CD4-positive, CD25-positive, alpha-beta regulatory T cell (primary cell): ENCODE data around the gene TIMM44. TPM values are rescaled to one million over a fixed set of nuclear protein-coding genes. Genes with fewer than 3 reads are reported as not detected.
"Not testable (repeated sequence)": the region's sequence is repeated elsewhere in the genome, so short reads cannot be mapped to it uniquely, and the experiment has no call there.

Experiments
- ATAC-seq, 2 donors: fragments of 150-1000 bp; cut with Tn5 transposase; one replicate each; pipeline ENCODE4 v1.10.0; 2021; ENCODE audit warnings: low read depth in 2 of 2, moderate number of reproducible peaks in 2 of 2, moderate library complexity in 1 of 2
- DNase-seq, 3 donors: peaks; one replicate each; pipeline versions ENCODE4 v3.0.0 to v3.0.0-alpha.2; 2012 to 2022; ENCODE audit warnings: mixed read lengths in 1 of 3
- H3K27ac ChIP-seq: one replicate; pipeline ENCODE4 v1.7.0; 2013; ENCODE audit warnings: mild to moderate bottlenecking, low read length; ENCODE audit not compliant: insufficient read depth, poor library complexity, severe bottlenecking
- H3K27me3 ChIP-seq: one replicate; pipeline ENCODE4 v1.7.0; 2013; ENCODE audit warnings: low read length; ENCODE audit not compliant: control insufficient read depth, insufficient read depth
- H3K36me3 ChIP-seq: one replicate; pipeline ENCODE4 v1.7.0; 2013; ENCODE audit warnings: mild to moderate bottlenecking, low read length, moderate library complexity; ENCODE audit not compliant: control insufficient read depth, insufficient read depth
- H3K4me1 ChIP-seq: 2 replicates; pipeline ENCODE4 v1.7.0; 2013; ENCODE audit warnings: mild to moderate bottlenecking, low read length; ENCODE audit not compliant: insufficient read depth, control insufficient read depth, poor library complexity, severe bottlenecking
- H3K4me3 ChIP-seq: one replicate; pipeline ENCODE4 v1.7.0; 2013; ENCODE audit warnings: low read depth, mild to moderate bottlenecking, low read length, moderate library complexity
- H3K9me3 ChIP-seq, 2 experiments: 1 replicate in 1 of 2; 2 replicates in 1 of 2; pipeline ENCODE4 v1.7.0; 2013; ENCODE audit warnings: low read length in 2 of 2, mild to moderate bottlenecking in 1 of 2, moderate library complexity in 1 of 2; ENCODE audit not compliant: control insufficient read depth in 2 of 2
- H3K27ac Mint-ChIP-seq, 3 donors: one replicate each; pipeline ENCODE4 v1.8.0; 2020 to 2022; ENCODE audit warnings: mild to moderate bottlenecking in 3 of 3, mixed read lengths in 3 of 3, moderate library complexity in 2 of 3
- H3K27me3 Mint-ChIP-seq: one replicate; pipeline ENCODE4 v1.8.0; 2022; ENCODE audit warnings: mild to moderate bottlenecking, mixed read lengths
- H3K36me3 Mint-ChIP-seq: one replicate; pipeline ENCODE4 v1.8.0; 2020; ENCODE audit warnings: mixed read lengths
- H3K4me1 Mint-ChIP-seq, 4 donors: one replicate each; pipeline ENCODE4 v1.8.0; 2020 to 2022; ENCODE audit warnings: mixed read lengths in 4 of 4, mild to moderate bottlenecking in 1 of 4
- H3K4me3 Mint-ChIP-seq, 4 donors: one replicate each; pipeline ENCODE4 v1.8.0; 2020 to 2022; ENCODE audit warnings: mild to moderate bottlenecking in 4 of 4, mixed read lengths in 4 of 4, moderate library complexity in 3 of 4
- H3K9me3 Mint-ChIP-seq, 7 donors: one replicate each; pipeline ENCODE4 v1.8.0; 2020 to 2022; ENCODE audit warnings: mixed read lengths in 7 of 7, mild to moderate bottlenecking in 3 of 7, moderate library complexity in 2 of 7
- polyA plus RNA-seq, 4 donors: library from polyadenylated mRNA; unstranded; fragments of 300-500 nt; fragmentation: Illumina TruSeq; gene quantifications; one replicate each; pipeline ENCODE4 v1.2.3, GENCODE V29; 2021
- total RNA-seq: library from RNA; stranded (reverse); gene quantifications from one replicate; pipeline ENCODE4 v1.2.3, GENCODE V29; 2022

The TIMM44 gene
- total and polyA plus RNA-seq, 5 donors from 2014 or later = 14.0 to 72.5 (median 15.0) TPM

DNA sequence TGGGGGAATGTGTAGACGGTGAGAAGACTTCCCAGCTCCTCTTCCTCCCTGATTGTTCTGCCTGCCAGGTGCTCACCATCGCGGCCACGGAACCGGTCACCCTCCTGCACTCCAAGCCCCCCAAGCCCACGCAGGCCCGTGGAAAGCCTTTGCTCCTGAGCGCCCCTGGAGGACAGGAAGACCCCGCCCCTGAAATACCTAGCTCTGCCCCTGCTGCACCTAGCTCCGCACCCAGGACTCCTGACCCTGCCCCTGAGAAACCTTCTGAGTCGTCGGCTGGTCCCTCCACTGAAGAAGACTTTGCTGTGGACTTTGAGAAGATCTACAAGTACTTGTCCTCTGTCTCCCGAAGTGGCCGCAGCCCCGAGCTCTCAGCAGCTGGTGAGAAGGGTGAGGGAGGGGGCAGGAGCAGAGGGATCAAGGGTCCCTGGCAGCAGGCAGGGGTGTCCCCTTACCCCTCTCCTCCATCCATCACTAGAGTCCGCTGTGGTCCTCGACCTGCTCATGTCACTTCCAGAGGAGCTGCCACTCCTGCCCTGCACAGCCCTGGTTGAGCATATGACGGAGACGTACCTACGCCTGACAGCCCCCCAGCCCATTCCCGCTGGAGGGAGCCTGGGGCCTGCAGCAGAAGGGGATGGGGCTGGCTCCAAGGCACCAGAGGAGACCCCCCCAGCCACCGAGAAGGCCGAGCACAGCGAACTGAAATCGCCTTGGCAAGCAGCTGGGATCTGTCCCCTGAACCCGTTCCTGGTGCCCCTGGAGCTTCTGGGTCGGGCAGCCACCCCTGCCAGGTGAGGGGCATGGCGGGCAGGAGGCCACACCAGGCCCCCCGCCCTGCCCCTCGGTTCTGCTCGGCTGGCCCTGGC is 21.3 kb downstream of the TIMM44 start:
- H3K27ac ChIP-seq = no peak overlapping the region
- ATAC-seq (no peak), DNase-seq (no peak)
- no peaks in the 10 kb centered on the region for H3K9me3 ChIP-seq
- peak overlapping the region in 2 of 4 donors; percentile 60 to 76 for H3K4me3 Mint-ChIP-seq
- H3K36me3 Mint-ChIP-seq = peaks cover 4% of the 10 kb centered on the region
- peaks cover 49% of the 10 kb centered on the region for H3K4me1 ChIP-seq
- peaks cover 20% of the 10 kb centered on the region for H3K27me3 Mint-ChIP-seq
- no peak overlapping the region for H3K4me3 ChIP-seq
- H3K36me3 ChIP-seq = no peaks in the 10 kb centered on the region
- H3K4me1 Mint-ChIP-seq = peaks cover 0 to 51% (median 17%) of the 10 kb centered on the region in 4 donors
- peaks cover 0 to 2% (median 0%) of the 10 kb centered on the region in 7 donors for H3K9me3 Mint-ChIP-seq
- peak overlapping the region in 2 of 3 donors; percentile 52 to 59 for H3K27ac Mint-ChIP-seq
- peaks cover 5% of the 10 kb centered on the region for H3K27me3 ChIP-seq

DNA sequence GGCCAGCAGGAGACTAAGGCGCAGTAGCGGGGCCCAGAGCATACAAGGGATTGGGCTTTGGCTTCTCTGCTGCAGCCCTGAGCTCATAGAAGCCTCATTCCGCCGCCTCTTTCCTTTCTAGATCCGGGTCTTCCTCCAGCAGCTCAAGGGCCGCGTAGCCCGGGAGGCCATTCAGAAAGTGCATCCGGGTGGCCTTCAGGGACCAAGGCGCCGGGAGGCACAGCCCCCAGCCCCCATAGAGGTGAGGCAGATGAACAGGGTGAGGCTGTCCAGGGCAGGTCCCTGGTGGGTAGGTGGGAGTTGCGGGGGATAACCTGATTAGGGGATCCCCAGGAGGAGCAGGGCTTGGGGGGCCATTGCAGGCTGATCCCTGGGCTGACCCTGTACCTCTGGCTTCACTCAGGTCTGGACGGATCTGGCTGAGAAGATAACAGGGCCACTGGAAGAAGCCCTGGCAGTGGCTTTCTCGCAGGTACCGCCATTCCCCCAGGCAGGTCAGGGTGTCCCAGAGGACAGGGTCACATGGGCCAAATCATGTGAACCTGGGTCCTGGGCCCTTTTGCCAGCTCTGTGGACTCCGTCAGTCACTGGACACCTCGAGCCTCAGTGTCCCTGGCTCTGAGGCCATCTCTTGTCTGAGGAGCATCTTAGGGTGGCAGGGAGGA is 22.0 kb downstream of the TIMM44 start:
- peak overlapping the region; percentile 78 for H3K27ac ChIP-seq
- no peaks in the 10 kb centered on the region for H3K9me3 ChIP-seq
- H3K36me3 ChIP-seq = no peaks in the 10 kb centered on the region
- H3K4me1 ChIP-seq = peaks cover 56% of the 10 kb centered on the region
- ATAC-seq = no peak
- peak overlapping the region; percentile 78 for H3K4me3 ChIP-seq
- H3K4me3 Mint-ChIP-seq = peak overlapping the region; percentile 89 to 96 (median 94)
- H3K27ac Mint-ChIP-seq = peak overlapping the region; percentile 91 to 94 (median 93)
- peaks cover 0 to 53% (median 19%) of the 10 kb centered on the region in 4 donors for H3K4me1 Mint-ChIP-seq
- peaks cover 0 to 2% (median 0%) of the 10 kb centered on the region in 7 donors for H3K9me3 Mint-ChIP-seq
- peaks cover 25% of the 10 kb centered on the region for H3K27me3 Mint-ChIP-seq
- H3K36me3 Mint-ChIP-seq = peaks cover 4% of the 10 kb centered on the region
- peaks cover 5% of the 10 kb centered on the region for H3K27me3 ChIP-seq
- no peak for DNase-seq

DNA sequence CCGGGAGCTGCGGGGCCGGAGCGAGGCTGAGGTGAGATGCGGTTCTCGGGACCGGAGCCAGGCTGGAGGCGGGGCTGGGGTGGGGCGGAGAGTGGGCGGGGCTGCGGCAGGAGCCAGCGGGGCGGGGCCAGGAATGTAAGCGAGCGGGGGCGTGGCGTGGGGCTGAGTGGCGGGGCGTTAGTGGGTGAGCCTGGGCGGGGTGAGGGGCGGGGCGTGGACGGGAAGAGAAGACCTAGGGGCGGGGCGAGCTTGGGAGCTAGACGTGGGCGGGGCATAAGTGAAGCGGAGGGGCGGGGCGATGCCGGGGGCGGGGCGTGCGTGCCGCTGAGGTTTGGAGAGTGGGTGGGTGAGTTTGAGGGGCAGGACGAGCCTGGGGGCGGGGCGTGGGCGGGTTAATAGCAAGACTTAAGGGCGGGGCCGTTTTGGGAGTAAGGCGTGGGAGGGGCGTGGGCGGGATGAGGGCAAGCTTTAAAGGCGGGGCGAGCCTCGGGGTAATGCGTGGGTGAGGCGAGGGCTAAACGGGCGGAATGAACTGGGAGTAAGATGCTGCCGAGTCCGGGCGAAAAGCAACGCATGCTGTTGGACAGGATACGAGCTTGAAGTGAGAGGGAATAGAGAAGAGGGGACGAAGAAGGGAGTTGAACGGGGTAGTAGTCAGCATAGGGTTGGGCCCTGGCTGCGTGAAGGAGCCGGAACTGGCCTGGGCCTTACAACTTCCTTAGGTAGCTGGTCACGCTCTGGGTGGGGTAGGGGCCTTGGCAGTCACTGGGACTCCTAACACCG is 22.8 kb downstream of the TIMM44 start:
- peak; percentile 66 to 72 for ATAC-seq
- Histone ChIP-seq H3K4me1 (peaks cover 59% of the 10 kb centered on the region), H3K36me3 (no peaks in the 10 kb centered on the region), H3K27ac (peak overlapping the region; percentile 78), H3K9me3 (no peaks in the 10 kb centered on the region), H3K4me3 (peak overlapping the region; percentile 78), H3K27me3 (peaks cover 7% of the 10 kb centered on the region)
- Mint-ChIP-seq H3K27ac (peak overlapping the region; percentile 91 to 94 (median 93)), H3K27me3 (peaks cover 29% of the 10 kb centered on the region), H3K4me1 (peaks cover 0 to 54% (median 19%) of the 10 kb centered on the region in 4 donors), H3K9me3 (peaks cover 0 to 2% (median 0%) of the 10 kb centered on the region in 7 donors), H3K36me3 (peaks cover 4% of the 10 kb centered on the region), H3K4me3 (peak overlapping the region; percentile 89 to 96 (median 94))
- peak; percentile 96 to 99 (median 97) for DNase-seq

DNA sequence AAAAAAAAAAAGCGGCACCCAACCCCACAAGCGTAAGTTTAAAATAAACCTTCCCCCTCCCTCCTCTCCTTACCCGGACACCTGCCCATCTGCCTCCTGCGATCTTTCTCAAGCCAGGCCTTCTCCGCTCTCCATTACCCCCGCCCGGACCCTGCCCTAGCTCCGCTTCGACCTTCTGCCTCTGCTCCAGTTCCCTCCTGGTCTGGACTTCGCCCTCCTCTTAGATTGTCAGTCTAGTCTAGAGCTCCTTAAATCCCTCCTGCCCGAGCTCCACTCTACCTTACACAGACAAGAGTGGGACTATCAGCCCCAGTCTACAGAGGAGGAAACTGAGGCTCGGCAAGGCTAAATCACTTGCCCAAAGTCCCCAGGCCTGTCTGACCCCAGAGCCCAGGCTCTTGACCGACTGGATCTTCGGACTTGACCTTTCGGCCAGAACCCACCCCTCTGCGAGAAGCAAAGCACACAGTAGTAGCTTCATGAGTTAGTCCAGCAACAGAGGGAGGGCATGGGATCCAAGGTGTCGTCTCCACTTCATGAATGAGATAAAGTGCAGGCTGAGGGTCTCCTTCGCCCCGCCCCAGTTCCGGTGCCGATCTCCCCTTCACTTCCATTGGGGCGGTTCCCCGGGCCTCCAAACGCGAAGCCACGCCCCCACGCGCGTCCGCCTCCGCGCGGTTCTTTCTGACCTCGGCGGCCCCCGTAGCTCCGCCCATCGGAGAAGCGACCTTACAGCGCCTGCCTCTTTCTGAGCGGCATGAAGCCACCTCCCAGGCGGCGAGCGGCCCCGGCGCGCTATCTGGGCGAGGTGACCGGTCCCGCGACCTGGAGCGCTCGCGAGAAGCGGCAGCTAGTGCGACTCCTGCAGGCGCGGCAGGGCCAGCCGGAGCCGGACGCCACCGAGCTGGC is 23.6 kb downstream of the TIMM44 start, which contains the start of gene SNAPC2:
Gene SNAPC2 (plus strand): TSS at position 729 of the 909 bp plus-strand sequence. CDS start 29 bp downstream, at position 758.
- Mint-ChIP-seq H3K4me1 (peaks cover 0 to 57% (median 20%) of the 10 kb centered on the region in 4 donors), H3K36me3 (peaks cover 4% of the 10 kb centered on the region), H3K27ac (peak within 1 kb of the TSS; percentile 91 to 94 (median 93)), H3K9me3 (peaks cover 0 to 2% (median 0%) of the 10 kb centered on the region in 7 donors), H3K27me3 (peaks cover 37% of the 10 kb centered on the region), H3K4me3 (peak within 1 kb of the TSS; percentile 89 to 96 (median 94))
- Histone ChIP-seq H3K27ac (peak within 1 kb of the TSS; percentile 78), H3K9me3 (no peaks in the 10 kb centered on the region), H3K4me3 (peak within 1 kb of the TSS; percentile 79), H3K27me3 (peaks cover 11% of the 10 kb centered on the region), H3K4me1 (peaks cover 53% of the 10 kb centered on the region), H3K36me3 (no peaks in the 10 kb centered on the region)
- ATAC-seq = peak; percentile 63 to 65
- peak; percentile 90 to 98 (median 97) for DNase-seq

DNA sequence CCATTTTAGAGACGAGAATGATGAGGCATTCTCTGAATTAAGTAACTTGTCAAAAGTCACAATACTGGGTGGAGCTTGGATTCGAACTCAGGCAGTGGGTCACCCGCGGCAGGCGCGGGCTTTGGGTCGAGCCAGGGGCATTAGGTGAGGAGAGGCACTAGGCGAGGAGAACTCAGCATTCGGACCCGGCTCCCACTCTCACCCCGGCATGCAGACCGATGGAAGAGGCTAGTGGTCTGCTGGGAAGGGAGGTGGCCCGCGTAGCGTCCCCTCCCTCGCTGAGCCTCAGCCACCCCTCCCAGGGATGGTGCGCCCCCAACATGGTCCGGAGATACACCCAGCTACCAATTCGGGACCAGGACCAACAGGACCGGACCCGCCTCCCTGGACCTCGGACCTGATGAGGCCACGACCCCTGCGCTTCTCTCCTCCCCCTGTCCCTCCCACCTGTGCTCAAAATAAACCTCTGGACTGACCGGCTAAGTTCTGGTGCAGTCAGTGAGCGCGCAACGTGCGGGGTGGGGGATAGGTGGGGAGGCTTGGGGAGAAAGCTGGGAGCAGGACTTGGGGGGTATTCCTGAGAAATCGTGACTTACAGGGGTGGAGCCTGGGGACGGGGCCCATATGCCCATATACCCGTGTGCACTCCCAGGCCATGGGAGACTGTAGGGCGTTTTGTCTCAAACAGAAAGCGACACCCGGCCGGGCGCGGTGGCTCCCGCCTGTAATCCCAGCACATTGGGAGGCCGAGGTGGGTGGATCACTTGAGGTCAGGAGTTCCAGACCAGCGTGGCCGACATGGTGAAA is 24.6 kb downstream of the TIMM44 start:
- Mint-ChIP-seq H3K36me3 (peaks cover 4% of the 10 kb centered on the region), H3K9me3 (peaks cover 0 to 2% (median 0%) of the 10 kb centered on the region in 7 donors), H3K27ac (no peak overlapping the region), H3K4me1 (peaks cover 0 to 56% (median 20%) of the 10 kb centered on the region in 4 donors), H3K4me3 (peak overlapping the region in 3 of 4 donors; percentile 89 to 96 (median 96)), H3K27me3 (peaks cover 43% of the 10 kb centered on the region)
- Histone ChIP-seq H3K27me3 (peaks cover 11% of the 10 kb centered on the region), H3K36me3 (no peaks in the 10 kb centered on the region), H3K4me1 (peaks cover 51% of the 10 kb centered on the region), H3K27ac (no peak overlapping the region), H3K4me3 (no peak overlapping the region), H3K9me3 (no peaks in the 10 kb centered on the region)
- no peak for DNase-seq
- no peak for ATAC-seq

DNA sequence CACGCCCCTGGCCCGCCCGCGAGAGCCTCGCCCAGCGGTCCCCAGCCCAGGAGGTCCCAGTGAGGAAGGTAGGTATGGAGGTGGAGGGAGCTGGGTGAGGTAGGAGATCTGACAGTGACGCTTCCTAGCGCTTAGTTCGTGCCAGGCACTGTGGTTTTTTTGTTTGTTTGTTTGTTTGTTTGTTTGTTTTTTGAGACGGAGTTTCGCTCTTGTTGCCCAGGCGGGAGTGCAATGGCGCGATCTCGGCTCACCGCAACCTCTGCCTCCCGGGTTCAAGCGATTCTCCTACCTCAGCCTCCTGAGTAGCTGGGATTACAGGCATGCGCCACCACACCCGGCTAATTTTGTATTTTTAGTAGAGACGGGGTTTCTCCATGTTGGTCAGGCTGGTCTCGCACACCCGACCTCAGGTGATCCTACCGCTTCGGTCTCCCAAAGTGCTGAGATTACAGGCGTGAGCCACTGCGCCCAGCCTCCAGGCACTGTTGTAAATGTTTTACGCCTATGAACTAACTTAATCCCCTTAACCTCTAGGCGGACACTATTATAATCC is 25.3 kb downstream of the TIMM44 start:
- H3K4me3 ChIP-seq, H3K9me3 Mint-ChIP-seq, H3K9me3 ChIP-seq, H3K36me3 ChIP-seq, ATAC-seq, H3K36me3 Mint-ChIP-seq, H3K27ac ChIP-seq, DNase-seq: not testable (repeated sequence)
- Mint-ChIP-seq H3K4me1 (peaks cover 0 to 51% (median 19%) of the 10 kb centered on the region in 4 donors), H3K4me3 (peak overlapping the region; percentile 30 to 89 (median 66)), H3K27ac (peak overlapping the region in 2 of 3 donors; percentile 59 to 73), H3K27me3 (peaks cover 43% of the 10 kb centered on the region)
- Histone ChIP-seq H3K27me3 (peaks cover 11% of the 10 kb centered on the region), H3K4me1 (peaks cover 51% of the 10 kb centered on the region)
